GM18508 (cell line): ENCODE measurements around the gene MAP3K3.

Experiments used
- ATAC-seq: cut with Tn5 transposase; IDR thresholded peaks from one replicate; pipeline ENCODE4 v1.9.1; 2021; ENCODE audit warnings: moderate number of reproducible peaks; ENCODE audit not compliant: insufficient read depth, unreplicated experiment

The MAP3K3 gene

DNA sequence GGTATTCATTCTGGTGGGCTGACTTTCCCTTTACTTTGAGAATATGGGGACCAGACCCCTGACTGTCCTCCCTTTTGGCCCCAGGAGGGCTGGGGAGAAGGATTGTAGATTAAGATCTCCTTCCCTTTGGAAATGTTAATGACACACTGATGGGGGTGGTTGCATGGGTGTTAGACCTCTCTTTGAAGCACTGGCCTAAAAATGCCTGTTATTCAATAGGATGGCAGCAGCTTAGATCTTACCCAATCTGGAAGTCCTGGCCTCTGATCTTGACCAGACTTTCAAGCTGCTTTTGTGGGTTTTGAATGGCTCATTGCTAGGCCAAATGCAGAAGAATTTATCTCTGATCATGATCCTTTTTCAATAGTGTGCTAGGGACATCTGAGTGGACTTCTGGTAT lies 25.7 kb downstream of the MAP3K3 start:
- no peak for ATAC-seq

DNA sequence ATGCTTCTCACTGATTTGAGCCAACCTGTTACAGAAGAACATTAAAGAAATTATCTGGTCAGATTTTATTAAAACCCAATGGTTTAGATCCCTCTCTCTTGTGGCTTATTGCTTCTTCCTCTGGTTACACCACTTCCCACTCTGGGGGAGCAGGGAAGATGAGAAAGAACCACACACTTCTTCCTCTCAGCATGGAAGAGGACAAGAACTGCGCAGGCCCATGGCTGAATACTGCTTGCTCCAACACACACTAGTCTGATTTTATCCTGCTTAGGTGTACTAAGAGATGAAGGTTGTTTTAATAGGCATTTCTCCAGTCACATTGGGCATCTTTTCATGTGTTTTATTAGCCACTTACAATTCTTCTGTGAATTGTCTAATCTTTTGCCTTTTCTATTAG lies 27.6 kb downstream of the MAP3K3 start:
- no peak for ATAC-seq

DNA sequence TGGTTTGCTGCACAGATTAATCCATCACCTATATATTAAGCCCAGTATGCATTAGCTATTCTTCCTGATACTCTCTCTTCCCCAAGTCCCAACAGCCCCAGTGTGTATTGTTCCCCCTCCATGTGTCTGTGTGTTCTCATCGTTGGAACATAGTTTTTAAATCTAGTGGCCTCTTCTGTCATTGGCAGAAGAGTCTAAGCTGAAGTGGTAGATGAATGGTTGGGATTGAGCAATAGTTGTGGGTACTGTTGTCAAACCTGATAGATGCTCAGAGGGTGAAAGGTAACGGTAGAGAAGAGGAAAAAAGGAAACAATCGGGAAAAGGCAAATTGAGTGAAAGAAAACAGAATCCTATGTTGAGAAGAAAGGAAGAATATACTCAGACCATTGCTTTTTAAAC lies 29.9 kb downstream of the MAP3K3 start:
- ATAC-seq, result no peak

DNA sequence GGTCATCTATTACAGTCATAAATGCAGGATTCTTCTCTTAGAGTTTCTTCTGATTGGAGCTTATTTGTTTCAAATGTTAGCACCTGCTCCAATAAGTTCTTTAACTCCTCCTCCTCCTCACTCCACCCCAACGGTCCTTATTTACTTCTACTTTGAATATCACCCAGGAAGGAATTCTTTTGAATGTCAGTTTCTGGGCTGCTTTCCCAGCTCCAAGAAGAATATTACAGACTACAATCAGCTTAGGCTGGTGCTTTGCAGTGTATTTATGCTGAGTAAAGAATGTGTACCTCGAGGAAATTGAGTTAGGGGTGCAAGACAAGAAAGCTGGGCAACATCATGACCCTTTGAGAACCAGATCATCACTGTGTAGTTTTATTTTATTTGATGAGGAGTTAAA lies 30.8 kb downstream of the MAP3K3 start:
- no peak for ATAC-seq

DNA sequence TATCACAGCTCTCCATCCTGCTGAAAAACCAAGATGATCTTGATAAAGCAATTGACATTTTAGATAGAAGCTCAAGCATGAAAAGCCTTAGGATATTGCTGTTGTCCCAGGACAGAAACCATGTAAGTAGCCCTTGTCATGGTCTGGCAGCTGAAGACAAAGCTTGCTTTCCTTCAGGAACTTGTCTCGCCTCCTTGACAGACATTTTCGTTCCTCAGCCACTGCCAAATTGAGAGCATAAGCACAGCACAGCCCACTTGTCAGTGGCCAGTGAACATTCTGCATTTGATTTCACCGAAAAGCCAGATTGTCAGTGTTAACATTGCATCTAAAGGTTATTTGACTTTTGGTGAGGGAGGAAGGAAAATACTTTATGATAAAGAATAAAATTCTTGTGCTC lies 35.6 kb downstream of the MAP3K3 start:
- ATAC-seq, result no peak

DNA sequence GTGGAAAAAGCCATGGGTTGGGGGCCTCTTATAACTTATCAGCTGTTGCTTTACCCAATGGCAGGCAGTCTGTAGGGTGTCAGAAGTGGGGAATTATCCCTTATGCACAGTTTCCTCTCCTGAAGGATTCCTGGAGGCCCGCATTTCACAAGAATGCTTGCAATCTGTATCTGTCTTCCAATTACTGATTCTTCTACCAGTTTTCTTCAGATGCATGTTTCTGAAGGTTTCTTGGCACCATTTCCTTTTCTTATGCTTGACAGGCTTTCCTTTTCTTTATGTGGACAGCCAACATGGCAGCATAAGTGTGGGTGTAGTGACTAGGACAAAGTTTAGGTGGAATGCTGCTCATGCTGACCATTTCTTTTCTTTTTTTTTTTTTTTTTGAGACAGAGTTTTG lies 36.1 kb downstream of the MAP3K3 start:
- ATAC-seq, result no peak

DNA sequence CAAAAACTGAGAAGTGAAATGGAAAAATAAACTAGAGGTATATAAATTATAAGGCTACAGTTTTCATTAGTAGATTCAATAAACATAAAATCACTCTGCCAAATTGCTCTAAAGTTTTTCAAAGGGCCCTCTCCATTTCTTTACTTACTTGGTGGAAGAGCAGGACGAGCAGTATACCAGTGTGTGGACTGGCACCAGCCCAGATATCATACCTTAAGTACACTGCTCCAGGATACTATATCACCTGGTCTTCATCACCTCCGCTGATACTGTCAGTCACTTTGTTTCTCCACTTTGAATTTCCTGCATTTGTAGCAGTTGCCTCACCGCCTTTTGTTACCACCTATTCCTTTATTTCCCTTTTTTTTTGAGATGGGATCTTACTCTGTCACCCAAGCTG lies 37.6 kb downstream of the MAP3K3 start:
- ATAC-seq, result no peak

DNA sequence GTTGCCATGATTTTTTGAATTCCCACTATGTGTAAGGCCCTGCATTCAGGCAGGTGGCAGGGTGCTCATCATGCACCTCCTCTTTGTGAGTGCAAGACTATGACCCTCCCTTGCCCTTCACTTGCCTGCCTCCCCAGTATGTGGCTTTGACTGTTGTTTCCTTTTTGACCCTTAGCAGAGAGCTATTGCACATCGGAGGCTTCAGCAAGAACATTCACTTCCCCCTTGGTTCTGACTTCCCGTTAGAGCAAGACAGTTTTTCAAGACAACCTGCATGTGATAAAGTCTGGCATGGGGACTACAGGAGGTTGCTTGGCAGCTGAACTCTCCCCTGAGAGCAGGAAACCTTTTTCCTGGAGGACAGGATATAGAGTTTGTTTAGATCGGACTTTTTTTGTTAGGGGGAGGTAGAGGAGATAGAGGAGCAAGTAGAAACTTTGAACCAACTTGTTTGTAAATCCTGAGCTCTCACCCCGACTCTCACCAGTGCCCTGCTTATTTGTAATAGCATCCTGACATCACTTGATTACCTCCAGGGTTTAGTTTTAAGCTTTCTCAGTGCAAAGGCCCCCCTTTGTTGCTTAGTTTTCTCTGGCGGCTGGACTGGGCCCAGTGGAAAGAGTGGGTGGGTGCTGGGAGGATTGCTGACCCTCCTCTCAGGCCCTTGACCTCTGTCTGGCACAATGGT lies 43.5 kb downstream of the MAP3K3 start:
- no peak for ATAC-seq

DNA sequence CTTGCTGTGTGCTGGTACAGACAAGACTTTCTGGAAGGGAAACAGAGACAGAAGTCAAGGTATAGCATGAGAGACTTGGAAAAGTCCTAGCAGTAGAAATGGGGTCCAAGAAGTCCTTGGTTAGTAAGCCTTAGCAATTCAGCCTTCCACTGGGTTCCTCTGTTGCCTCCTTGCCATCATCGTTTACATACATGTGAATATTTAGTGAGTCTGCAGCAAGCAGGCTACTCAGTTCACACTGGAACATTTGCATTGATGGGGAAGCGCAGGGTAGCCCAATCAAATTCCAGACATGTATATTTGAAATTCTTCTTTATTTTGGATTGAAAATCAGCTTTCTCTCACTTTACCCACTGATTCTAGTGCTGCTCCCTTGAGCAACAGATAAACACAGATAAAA lies 50.6 kb downstream of the MAP3K3 start:
- ATAC-seq, result no peak

DNA sequence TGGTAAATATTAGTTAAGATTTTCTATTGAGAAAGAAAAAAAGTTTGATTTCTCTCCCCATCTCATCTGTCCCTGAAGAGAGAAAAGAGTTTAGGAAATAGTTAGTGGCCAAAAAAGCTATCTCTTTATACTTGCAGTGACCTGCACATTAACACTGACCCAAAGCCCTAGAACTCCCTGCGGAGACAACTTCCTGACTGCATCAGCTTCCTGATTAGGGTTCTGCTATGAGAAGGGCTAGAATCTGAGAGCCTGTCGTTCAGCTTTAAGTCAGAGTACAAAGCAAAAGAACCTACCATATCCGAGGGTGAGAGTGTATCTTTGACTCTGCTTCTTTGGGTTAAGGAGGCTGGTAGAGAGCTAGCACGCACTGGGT lies 53.0 kb downstream of the MAP3K3 start:
- no peak for ATAC-seq

DNA sequence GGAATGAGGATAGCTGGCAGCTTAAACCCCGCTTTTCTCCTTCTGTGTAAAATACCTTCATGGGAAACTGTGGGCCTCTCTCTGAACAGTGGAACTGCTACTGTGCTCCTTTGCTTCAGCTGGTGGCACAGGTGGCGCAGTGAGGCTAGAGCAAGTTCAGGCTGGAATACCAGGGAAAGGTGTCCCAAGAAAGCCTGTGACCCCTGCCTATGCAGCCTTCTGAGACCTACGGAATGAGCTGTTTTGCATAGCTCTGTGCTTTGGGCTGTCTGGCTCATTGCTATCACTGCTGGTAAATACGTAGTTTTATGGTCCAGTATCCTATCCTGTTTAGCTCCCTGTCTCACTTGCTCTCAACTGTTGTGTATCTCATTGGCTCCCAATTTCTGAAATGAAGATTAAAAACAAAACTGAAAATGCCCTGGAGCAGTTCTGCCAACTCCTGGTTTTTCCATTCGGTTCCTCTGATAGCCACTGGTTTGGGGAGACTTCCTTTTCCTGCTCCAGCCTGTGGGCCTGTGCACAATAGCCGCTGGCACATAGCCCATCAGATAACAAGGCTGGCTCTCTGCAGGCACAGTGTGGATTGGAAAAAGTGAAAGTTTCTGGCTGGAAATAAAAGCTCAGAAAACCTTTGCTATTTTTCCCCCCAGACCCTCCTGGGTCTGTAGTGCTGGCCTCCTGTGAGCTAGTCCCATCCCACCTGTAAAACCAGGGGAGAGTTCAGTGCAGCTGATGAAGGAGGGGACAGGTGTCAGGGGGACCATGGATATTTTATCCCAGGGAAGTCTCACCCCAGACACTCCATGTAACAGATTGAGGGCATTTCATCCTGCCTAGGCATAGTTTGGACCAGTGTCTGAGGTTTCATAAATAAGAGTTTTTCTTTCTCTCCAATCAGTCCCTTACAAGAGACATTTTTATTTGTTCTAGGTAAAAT lies 53.7 kb downstream of the MAP3K3 start:
- no peak for ATAC-seq

DNA sequence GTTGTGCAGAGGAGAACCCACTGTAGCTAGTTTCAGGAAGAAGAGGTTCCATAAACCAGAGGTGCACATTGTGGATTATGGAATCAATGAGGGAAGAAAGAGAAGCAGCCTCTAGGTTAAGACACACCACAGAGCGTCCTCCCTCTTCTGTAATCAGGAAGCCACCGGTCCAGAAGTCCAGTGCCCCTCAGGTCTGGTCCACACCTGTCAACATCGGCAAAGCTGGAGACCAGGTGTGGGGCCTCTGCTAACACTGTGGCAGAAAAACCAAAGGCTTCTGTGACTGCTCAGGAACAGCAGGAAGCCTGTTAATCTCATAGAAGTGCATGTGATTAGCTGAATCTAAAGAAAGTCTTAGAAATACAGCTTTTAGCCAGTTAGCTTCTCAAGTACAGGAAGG lies 54.4 kb downstream of the MAP3K3 start:
- ATAC-seq, result no peak

DNA sequence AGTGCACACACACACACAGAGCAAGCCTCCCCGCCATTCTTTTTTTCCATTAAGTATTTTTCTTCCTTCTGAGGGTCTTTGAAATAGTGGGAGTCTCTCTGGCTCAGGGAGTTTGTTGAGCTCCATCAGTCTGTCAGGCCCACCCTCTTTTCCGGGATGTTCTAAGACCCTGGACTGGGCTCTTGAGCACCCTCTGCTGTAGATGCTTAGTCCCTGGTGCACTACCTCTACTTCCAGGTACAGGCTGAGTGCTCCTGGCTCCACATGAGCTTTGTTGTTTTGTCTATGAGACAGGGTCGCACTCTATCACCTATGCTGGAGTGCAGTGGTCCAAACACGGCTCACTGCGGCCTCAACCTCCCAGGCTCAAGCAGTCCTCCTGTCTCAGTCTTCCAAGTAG lies 57.0 kb downstream of the MAP3K3 start:
- no peak for ATAC-seq

DNA sequence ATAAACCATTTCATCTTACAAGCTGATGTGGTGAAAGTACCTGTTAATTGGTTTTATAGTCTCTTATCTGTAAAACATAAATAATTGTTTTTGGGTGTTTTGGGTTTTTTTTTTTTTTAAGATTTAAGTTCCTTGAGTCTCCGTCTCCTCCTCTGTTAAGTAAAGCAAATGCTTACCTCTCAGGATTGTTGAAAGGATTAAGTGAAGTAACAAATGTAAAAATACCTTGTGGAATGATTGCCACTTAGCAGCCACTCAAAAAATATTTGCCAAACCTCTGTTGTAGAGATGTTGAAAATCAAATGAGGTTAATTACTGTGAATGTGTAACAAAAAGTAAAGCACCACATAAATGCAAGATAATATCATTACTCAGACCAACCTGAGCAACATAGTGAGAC lies 58.5 kb downstream of the MAP3K3 start:
- ATAC-seq, result no peak

DNA sequence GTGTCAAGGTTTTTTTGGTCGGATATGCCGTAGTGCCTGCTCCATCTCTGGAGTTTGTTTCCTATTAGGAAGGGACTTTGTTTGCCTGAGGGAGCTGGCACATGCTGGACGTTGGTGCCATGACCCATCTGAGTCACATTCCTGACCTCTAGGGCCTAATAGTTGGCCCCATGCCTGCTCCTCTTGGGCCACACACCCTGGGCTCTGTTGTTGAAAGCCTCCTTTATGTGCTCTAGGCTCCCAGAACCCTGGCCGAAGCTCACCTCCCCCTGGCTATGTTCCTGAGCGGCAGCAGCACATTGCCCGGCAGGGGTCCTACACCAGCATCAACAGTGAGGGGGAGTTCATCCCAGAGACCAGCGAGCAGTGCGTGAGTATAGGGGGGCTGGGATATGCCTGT lies 59.3 kb downstream of the MAP3K3 start:
- ATAC-seq, result no peak

DNA sequence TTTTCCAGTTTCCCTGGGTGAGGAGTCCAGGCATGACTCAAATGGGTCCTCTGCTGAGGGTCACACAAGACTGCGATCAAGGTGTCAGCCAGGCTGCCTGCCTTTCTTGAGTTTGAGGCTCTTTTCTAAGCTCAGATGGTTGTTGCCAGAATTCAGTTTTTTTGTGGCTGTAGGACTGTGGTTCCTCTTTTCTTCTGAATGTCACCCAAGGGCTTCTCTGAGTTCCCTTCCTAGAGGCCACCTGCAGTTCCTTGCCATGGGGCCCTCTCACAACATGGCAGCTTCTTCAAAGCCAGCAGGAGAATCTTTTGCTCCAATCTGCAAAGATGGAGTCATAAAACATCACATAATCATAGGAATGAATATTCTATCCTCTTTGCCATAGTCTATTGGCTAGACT lies 60.2 kb downstream of the MAP3K3 start:
- no peak for ATAC-seq

DNA sequence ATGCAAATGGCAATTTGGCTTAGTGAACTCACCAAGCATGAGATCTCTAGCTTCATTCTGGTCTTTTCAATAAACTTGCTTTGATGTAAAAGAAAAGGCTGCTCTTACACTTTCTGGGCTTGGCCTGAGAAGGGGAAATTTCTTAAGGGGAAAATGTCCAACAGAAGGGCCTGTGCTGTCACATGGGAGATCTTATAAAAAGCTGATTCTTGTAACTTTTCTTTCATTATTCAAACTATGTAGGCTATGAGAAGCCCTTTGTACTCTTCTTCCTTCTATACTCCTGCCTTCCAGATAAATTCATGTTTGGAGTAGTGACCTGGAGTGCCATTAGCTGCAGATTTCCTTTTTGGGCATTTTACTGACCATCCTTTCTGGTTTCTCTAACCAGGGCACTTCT lies 60.8 kb downstream of the MAP3K3 start:
- no peak for ATAC-seq

DNA sequence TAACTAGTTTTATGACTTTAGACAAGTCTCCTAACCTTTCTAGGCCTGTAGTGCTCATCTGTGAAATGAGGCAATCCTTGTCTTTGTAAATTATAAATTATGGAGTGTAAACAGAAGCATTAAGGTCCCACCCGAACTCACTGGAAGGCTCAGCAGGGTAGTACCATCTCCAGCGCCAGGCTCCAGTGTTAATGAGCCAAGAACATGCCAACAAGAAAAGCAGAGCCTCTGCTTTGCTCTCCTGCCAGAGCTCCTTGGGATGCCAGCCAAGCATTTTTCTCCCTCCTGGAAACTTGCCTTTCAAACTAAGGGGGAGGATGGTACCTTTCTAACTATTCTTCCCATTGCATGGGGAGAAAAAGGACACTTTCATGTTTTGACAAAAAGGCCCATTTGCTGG lies 62.8 kb downstream of the MAP3K3 start:
- ATAC-seq, result no peak

DNA sequence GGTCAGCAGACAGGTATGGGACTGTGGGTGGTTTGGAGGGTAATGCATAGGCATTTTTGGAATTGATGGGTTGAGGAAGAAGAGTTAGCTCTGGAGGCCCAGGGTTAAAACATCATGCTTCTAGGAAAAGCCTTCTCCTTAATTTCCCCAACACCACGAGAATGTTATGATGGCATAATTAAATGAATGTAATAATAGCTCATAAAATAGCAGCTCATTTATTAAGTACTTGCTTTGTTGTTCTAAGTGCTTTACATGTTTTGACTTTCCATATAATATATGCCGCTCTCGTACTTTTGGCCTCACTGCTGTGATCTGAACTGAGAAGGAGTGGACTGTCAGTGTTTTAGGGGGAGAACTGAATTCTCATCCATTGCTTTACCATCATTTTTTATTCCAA lies 63.4 kb downstream of the MAP3K3 start:
- ATAC-seq, result no peak

DNA sequence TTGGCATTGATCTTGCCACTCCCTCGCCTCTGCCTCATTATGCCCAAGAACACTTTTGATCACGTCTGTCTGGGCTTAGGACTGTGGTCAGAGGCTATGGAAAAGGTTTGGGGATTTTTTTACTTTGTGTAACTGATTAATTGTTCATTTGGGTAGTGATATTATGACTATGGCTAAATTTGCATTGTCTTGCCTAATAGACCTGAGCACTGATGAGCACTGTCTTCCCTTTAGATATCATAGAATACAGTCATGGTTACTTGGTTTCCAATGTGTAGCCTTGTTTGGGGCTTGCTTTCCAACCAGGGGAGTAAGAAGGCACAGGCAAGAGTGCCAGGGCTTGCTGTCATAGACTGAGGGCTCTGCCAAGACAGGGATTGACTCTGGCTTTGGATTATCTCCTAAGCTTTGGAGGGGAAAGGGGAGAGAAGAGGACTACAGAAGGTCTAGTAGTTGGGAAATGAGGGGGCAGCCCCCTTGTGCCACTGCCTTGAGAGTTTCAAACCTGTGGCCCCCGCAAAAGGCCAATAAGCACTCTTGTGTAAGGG lies 64.0 kb downstream of the MAP3K3 start:
- no peak for ATAC-seq

DNA sequence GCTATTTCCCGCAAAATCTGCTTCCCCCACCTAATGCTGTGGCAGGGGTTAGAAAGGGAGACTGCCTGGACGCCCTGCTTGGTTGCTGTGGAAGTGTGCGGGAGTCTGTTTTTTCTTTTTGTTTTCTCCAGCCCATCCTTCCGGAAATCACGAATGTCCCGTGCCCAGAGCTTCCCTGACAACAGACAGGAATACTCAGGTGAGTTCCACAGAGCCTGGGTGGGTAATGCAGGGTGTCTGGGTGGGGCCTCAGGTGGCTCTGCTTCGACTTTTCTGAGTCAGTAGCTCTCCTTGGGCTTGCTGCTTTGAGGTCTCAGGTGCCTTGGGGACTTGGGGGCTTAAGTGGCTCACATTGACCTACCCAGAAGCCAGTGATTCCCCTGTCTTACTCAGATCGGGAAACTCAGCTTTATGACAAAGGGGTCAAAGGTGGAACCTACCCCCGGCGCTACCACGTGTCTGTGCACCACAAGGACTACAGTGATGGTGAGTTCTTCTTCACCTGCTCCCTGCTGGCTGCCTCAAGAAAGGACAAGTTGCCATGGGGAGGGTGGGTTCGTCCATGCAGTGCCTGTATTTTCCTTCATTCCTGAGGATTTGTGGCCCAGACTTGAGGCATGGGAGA lies 66.3 kb downstream of the MAP3K3 start:
- ATAC-seq, result no peak
